ENCODE measurements around the gene SF3B4. TPM values are rescaled to one million over a fixed set of nuclear protein-coding genes. Genes with fewer than 3 reads are reported as not detected.

SF3B4 gene
- total and polyA plus RNA-seq, 2 of the 13 experiments (the other 11 are each of a cell fraction or from before 2014, with no cell fraction given): 13.8 to 14.8 TPM

DNA sequence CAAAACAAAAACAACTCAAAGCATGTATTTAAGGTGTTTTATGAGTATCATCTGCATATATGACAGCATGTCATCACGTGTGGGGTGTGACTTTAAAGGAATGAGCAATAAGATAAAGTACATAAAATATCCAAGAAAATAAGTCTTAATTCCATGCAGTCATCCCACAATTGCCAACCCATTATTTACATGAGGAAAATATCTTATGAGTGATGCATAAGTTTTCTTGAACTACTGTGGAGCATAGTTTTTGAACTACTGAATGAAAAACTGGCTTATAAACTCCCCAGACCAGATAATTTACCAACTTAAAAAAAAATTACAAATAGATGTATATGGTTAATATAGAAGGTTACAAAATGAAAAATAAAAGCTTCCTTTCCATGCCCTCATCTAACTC lies 38.8 kb upstream of the SF3B4 start:
- H3K27ac ChIP-seq (ENCODE audit: extremely low read length, insufficient read depth, low read length): no peak overlapping the region
- no peaks in the 10 kb centered on the region for H3K27me3 ChIP-seq (ENCODE audit: control insufficient read depth in 1 of 2, insufficient read depth in 2 of 2, low read length in 2 of 2)
- FAIRE-seq (no peak), DNase-seq (ENCODE audit: low spot score) (no peak), ATAC-seq (no peak)
- H3K4me3 ChIP-seq (replicated peaks in 1 of 3; ENCODE audit: insufficient read depth in 1 of 3, low read depth in 2 of 3, low read length in 3 of 3): no peak overlapping the region
- intact Hi-C loops (cut with micrococcal nuclease; ENCODE audit: unreplicated experiment) (loop anchor here (10.0 kb wide), 1 partner anchor 198 kb away; no protein-coding TSS in a partner anchor), in situ Hi-C loops (cut with HindIII; ENCODE audit: extremely low pct_ligation_motif_present, low pct_unique_long_range_greater_than_20kb) (loop anchor here (10.0 kb wide), 1 partner anchor 228 kb away; no protein-coding TSS in a partner anchor)
- no peaks in the 10 kb centered on the region for H4K20me1 ChIP-seq (ENCODE audit: insufficient read depth, low read length)
- H3K4me1 ChIP-seq (ENCODE audit: insufficient read depth, low read length): peaks cover 11% of the 10 kb centered on the region
- no peaks in the 10 kb centered on the region for H3K79me2 ChIP-seq (ENCODE audit: insufficient read depth, low read length)
- H3K4me2 ChIP-seq (ENCODE audit: low read depth, low read length): no peak overlapping the region
- BruUV-seq (replicated peaks): no TSS peak
- POLR2A ChIA-PET: no interaction called here
- peaks cover 18 to 61% of the 10 kb centered on the region in 2 experiments for H3K36me3 ChIP-seq (replicated peaks in 1 of 2; ENCODE audit: control insufficient read depth in 1 of 2, insufficient read depth in 2 of 2, low read length in 2 of 2)
- H2AFZ ChIP-seq (ENCODE audit: low read length): no peak overlapping the region
- H3K9me3 ChIP-seq (ENCODE audit: low read length): no peaks in the 10 kb centered on the region
- 75% methylated on average over 1 of the region's 1 CpG for whole genome bisulfite sequencing (ENCODE audit: low lambda C conversion rate)
- CTCF ChIA-PET (ENCODE audit: low intra/inter-chr PET ratio, low total read pairs): no interaction called here
- TF ChIP-seq, protein P1, sequence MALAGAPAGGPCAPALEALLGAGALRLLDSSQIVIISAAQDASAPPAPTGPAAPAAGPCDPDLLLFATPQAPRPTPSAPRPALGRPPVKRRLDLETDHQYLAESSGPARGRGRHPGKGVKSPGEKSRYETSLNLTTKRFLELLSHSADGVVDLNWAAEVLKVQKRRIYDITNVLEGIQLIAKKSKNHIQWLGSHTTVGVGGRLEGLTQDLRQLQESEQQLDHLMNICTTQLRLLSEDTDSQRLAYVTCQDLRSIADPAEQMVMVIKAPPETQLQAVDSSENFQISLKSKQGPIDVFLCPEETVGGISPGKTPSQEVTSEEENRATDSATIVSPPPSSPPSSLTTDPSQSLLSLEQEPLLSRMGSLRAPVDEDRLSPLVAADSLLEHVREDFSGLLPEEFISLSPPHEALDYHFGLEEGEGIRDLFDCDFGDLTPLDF (CRISPR knock-in tag; IDR thresholded peaks at IDR 0.05): no peak
- TF ChIP-seq ZNF629 (CRISPR knock-in tag; conservative IDR thresholded peaks at IDR 0.05) (no peak), RAD51 (IDR thresholded peaks at IDR 0.05; ENCODE audit: borderline replicate concordance) (no peak), WIZ (CRISPR knock-in tag; IDR thresholded peaks at IDR 0.05) (no peak), ZNF235 (CRISPR knock-in tag; IDR thresholded peaks at IDR 0.05; ENCODE audit: borderline replicate concordance) (no peak)
- TF ChIP-seq, protein P2, sequence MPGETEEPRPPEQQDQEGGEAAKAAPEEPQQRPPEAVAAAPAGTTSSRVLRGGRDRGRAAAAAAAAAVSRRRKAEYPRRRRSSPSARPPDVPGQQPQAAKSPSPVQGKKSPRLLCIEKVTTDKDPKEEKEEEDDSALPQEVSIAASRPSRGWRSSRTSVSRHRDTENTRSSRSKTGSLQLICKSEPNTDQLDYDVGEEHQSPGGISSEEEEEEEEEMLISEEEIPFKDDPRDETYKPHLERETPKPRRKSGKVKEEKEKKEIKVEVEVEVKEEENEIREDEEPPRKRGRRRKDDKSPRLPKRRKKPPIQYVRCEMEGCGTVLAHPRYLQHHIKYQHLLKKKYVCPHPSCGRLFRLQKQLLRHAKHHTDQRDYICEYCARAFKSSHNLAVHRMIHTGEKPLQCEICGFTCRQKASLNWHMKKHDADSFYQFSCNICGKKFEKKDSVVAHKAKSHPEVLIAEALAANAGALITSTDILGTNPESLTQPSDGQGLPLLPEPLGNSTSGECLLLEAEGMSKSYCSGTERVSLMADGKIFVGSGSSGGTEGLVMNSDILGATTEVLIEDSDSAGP (CRISPR knock-in tag; IDR thresholded peaks at IDR 0.05; ENCODE audit: borderline replicate concordance): no peak
- no peak overlapping the region for H3K9ac ChIP-seq (ENCODE audit: insufficient read depth, low read depth, low read length)

Measured in HepG2 (cell line).